ENCODE measurements around the gene CLEC12A. TPM values are rescaled to one million over a fixed set of nuclear protein-coding genes. Genes with fewer than 3 reads are reported as not detected.

CLEC12A gene
- total and polyA plus RNA-seq, 4 donors: 2.3 to 4.7 (median 3.2) TPM

GRCh38 chr12:9948606-9949296 lies 22.5 kb upstream of the CLEC12A start:
- WGBS: 74% methylated on average over 3 of the region's 3 CpGs
- Histone ChIP-seq H3K9ac (ENCODE audit: low read depth in 1 of 2, low read length in 2 of 2) (no peak overlapping the region), H3K4me1 (ENCODE audit: control insufficient read depth in 4 of 4, insufficient read depth in 4 of 4, low read length in 3 of 4) (no peaks in the 10 kb centered on the region), H3K36me3 (ENCODE audit: control insufficient read depth in 4 of 4, insufficient read depth in 3 of 4, low read depth in 1 of 4, low read length in 3 of 4) (no peaks in the 10 kb centered on the region), H3K9me3 (ENCODE audit: control insufficient read depth in 4 of 4, low read length in 3 of 4) (no peaks in the 10 kb centered on the region), H3K27me3 (ENCODE audit: control insufficient read depth in 4 of 4, insufficient read depth in 4 of 4, low read length in 3 of 4) (no peaks in the 10 kb centered on the region), H3K27ac (ENCODE audit: low read depth in 1 of 2, low read length in 2 of 2) (no peak overlapping the region), H3K4me3 (ENCODE audit: low read depth in 1 of 3, low read length in 3 of 3) (no peak overlapping the region)
- TF ChIP-seq FOXA1 (IDR thresholded peaks at IDR 0.05) (no peak), ZBTB33 (IDR thresholded peaks at IDR 0.05) (no peak), ATF3 (IDR thresholded peaks at IDR 0.05) (no peak), RAD21 (IDR thresholded peaks at IDR 0.05) (no peak), NR2F2 (IDR thresholded peaks at IDR 0.05) (no peak), HNF4A (conservative IDR thresholded peaks at IDR 0.05) (no peak), HNF4G (IDR thresholded peaks at IDR 0.05) (no peak), GABPA (IDR thresholded peaks at IDR 0.05 in 1 of 2, conservative IDR thresholded peaks at IDR 0.05 in 1 of 2) (no peak), REST (IDR thresholded peaks at IDR 0.05) (no peak), TAF1 (conservative IDR thresholded peaks at IDR 0.05) (no peak), RXRA (IDR thresholded peaks at IDR 0.05) (no peak), CTCF (IDR thresholded peaks at IDR 0.05; ENCODE audit: low read depth, low read length, missing input control) (no peak), YY1 (IDR thresholded peaks at IDR 0.05) (no peak), EGR1 (IDR thresholded peaks at IDR 0.05; ENCODE audit: low read depth in 2 of 2) (no peak), FOXA2 (IDR thresholded peaks at IDR 0.05) (no peak), SP1 (IDR thresholded peaks at IDR 0.05) (no peak), JUND (IDR thresholded peaks at IDR 0.05) (no peak), MAX (IDR thresholded peaks at IDR 0.05) (no peak)
- no peak for DNase-seq (ENCODE audit: low spot score)

All from liver (tissue), 9 donors.